Measurements from ENCODE around the gene PAK4.

DNA sequence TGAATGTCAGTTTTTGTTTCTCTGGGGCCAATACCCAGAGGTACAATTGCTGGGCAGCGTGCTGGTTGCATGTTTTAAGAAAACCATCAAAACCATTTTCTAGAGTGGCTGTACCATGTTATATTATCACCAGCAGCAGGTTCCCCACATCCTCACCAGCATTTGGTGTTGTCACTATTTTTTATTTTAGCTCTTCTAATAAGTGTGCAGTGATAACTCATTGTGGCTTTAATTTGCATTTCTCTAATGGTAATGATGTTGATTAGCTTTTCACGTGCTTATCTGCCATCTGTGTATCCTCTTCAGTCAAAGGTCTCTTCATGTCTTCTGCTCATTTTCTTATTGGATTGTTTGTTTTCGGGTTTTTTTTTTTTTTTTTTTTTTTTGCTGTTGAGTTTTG lies 21.9 kb downstream of the PAK4 start:
- TF ChIP-seq, protein P1, sequence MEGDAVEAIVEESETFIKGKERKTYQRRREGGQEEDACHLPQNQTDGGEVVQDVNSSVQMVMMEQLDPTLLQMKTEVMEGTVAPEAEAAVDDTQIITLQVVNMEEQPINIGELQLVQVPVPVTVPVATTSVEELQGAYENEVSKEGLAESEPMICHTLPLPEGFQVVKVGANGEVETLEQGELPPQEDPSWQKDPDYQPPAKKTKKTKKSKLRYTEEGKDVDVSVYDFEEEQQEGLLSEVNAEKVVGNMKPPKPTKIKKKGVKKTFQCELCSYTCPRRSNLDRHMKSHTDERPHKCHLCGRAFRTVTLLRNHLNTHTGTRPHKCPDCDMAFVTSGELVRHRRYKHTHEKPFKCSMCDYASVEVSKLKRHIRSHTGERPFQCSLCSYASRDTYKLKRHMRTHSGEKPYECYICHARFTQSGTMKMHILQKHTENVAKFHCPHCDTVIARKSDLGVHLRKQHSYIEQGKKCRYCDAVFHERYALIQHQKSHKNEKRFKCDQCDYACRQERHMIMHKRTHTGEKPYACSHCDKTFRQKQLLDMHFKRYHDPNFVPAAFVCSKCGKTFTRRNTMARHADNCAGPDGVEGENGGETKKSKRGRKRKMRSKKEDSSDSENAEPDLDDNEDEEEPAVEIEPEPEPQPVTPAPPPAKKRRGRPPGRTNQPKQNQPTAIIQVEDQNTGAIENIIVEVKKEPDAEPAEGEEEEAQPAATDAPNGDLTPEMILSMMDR (IDR thresholded peaks at IDR 0.05): no peak
- no peak for TF ChIP-seq POLR2A (IDR thresholded peaks at IDR 0.05)
